Activated CD8-positive, alpha-beta memory T cell treated with anti-CD3 and anti-CD28 coated beads for 48 hours (primary cell): ENCODE results near the gene FAM174B.

ENCODE experiments used
- DNase-seq, 3 experiments: peaks; one replicate each; pipeline ENCODE4 v3.0.0-alpha.2; 2020; ENCODE audit warnings: low read depth in 2 of 3, low spot score in 2 of 3

FAM174B gene

GRCh38 chr15:92574161-92574560 is 81.4 kb downstream of the FAM174B start:
- no peak for DNase-seq

- no peak for DNase-seq
Observed at GRCh38 chr15:92571824-92572223, 83.8 kb downstream of the FAM174B start.

GRCh38 chr15:92570391-92570790 is 85.2 kb downstream of the FAM174B start:
- DNase-seq: no peak

- DNase-seq: no peak
Observed at GRCh38 chr15:92569778-92570177, 85.8 kb downstream of the FAM174B start.
